Measurements from ENCODE around the gene SIRT2.
"Not testable (repeated sequence)": the region's sequence is repeated elsewhere in the genome, so short reads cannot be mapped to it uniquely, and the experiment has no call there.

DNA sequence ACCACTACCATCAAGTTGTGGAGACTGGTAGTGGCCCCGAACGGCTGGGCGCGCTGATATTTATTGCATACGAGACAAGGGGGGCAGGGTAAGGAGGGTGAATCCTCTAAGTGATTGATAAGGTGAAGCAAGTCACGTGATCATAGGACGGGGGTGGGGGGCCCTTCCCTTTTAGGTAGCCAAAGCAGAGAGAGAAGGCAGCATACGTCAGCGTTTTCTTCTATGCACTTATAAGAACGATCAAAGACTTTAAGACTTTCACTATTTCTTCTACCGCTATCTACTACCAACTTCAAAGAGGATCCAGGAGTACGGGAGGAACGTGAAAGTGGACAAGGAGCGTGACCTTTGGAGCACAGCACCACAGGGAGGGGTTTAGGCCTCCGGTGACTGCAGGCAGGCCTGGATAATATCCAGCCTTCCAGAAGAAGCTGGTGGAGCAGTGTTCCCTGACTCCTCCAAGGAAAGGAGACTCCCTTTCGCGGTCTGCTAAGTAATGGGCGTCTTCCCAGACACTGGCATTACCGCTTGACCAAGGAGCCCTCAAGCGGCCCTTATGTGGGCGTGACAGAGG lies 39.7 kb downstream of the SIRT2 start:
- TF ChIP-seq, protein P1, sequence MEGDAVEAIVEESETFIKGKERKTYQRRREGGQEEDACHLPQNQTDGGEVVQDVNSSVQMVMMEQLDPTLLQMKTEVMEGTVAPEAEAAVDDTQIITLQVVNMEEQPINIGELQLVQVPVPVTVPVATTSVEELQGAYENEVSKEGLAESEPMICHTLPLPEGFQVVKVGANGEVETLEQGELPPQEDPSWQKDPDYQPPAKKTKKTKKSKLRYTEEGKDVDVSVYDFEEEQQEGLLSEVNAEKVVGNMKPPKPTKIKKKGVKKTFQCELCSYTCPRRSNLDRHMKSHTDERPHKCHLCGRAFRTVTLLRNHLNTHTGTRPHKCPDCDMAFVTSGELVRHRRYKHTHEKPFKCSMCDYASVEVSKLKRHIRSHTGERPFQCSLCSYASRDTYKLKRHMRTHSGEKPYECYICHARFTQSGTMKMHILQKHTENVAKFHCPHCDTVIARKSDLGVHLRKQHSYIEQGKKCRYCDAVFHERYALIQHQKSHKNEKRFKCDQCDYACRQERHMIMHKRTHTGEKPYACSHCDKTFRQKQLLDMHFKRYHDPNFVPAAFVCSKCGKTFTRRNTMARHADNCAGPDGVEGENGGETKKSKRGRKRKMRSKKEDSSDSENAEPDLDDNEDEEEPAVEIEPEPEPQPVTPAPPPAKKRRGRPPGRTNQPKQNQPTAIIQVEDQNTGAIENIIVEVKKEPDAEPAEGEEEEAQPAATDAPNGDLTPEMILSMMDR (IDR thresholded peaks at IDR 0.05; ENCODE audit: poor library complexity, severe bottlenecking): not testable (repeated sequence)
- not testable (repeated sequence) for TF ChIP-seq EZH2 (IDR thresholded peaks at IDR 0.05; ENCODE audit: borderline replicate concordance, insufficient read depth, low read length, poor library complexity, severe bottlenecking); TAF1 (IDR thresholded peaks at IDR 0.05; ENCODE audit: low read depth); EP300 (conservative IDR thresholded peaks at IDR 0.05; ENCODE audit: poor library complexity, severe bottlenecking); POLR2AphosphoS5 (IDR thresholded peaks at IDR 0.05); RAD21 (conservative IDR thresholded peaks at IDR 0.05)
- TF ChIP-seq, protein P2, sequence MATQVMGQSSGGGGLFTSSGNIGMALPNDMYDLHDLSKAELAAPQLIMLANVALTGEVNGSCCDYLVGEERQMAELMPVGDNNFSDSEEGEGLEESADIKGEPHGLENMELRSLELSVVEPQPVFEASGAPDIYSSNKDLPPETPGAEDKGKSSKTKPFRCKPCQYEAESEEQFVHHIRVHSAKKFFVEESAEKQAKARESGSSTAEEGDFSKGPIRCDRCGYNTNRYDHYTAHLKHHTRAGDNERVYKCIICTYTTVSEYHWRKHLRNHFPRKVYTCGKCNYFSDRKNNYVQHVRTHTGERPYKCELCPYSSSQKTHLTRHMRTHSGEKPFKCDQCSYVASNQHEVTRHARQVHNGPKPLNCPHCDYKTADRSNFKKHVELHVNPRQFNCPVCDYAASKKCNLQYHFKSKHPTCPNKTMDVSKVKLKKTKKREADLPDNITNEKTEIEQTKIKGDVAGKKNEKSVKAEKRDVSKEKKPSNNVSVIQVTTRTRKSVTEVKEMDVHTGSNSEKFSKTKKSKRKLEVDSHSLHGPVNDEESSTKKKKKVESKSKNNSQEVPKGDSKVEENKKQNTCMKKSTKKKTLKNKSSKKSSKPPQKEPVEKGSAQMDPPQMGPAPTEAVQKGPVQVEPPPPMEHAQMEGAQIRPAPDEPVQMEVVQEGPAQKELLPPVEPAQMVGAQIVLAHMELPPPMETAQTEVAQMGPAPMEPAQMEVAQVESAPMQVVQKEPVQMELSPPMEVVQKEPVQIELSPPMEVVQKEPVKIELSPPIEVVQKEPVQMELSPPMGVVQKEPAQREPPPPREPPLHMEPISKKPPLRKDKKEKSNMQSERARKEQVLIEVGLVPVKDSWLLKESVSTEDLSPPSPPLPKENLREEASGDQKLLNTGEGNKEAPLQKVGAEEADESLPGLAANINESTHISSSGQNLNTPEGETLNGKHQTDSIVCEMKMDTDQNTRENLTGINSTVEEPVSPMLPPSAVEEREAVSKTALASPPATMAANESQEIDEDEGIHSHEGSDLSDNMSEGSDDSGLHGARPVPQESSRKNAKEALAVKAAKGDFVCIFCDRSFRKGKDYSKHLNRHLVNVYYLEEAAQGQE (IDR thresholded peaks at IDR 0.05; ENCODE audit: borderline replicate concordance): not testable (repeated sequence)
